ENCODE data around the gene COMMD2. TPM values are rescaled to one million over a fixed set of nuclear protein-coding genes. Genes with fewer than 3 reads are reported as not detected.

Gene COMMD2
- total RNA-seq, 6 experiments from 2014 or later: 11.0 to 17.7 (median 14.0) TPM

DNA sequence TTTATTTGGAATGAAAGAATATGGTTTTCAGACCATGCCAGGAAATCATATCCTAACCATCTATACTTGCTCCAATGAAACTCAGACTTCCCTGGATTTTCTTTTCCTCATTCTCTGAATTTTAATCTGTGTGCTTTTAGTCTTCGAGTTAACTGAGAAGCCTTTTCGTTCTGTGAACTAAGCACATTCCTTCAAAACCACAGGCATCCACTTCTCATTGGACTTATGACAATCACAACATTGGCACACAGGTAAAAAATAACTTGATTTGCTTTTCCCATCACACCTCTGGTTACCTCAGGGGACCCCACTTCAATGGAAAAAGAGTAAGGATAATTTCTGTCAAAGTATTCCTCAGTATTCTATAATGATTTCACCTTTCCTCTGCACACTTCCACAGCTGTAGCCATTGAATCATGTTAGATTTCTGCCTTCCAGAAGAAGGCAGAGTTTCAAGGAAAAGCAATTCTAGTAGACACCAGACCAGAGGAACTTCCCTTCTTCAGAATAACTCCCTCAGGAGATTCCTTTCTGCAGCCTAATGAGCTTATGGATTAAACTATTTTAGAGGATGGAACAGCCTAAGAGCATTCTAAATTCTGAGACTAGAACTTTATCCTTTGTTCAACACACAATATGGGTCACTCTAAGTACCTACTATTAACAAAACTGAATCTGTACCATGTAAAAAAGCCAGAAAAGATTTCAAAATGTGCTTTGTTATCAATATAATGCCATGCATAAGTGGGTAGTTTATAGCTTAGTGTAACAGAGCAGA is 15.9 kb downstream of the COMMD2 start:
- no peak for DNase-seq
- intact Hi-C loops (cut with DNase I): no loop called here
- ATAC-seq: no peak
- H3K27ac ChIP-seq: no peak overlapping the region
- no peaks in the 10 kb centered on the region for H3K4me1 ChIP-seq
- H3K27me3 ChIP-seq: no peaks in the 10 kb centered on the region
- no peak overlapping the region for H3K4me3 ChIP-seq
- 29% methylated on average over 2 of the region's 2 CpGs for WGBS (ENCODE audit: insufficient coverage, low coverage, low lambda C conversion rate, missing lambda C conversion rate)
- H3K9me3 ChIP-seq: no peaks in the 10 kb centered on the region
- TF ChIP-seq, protein P1, sequence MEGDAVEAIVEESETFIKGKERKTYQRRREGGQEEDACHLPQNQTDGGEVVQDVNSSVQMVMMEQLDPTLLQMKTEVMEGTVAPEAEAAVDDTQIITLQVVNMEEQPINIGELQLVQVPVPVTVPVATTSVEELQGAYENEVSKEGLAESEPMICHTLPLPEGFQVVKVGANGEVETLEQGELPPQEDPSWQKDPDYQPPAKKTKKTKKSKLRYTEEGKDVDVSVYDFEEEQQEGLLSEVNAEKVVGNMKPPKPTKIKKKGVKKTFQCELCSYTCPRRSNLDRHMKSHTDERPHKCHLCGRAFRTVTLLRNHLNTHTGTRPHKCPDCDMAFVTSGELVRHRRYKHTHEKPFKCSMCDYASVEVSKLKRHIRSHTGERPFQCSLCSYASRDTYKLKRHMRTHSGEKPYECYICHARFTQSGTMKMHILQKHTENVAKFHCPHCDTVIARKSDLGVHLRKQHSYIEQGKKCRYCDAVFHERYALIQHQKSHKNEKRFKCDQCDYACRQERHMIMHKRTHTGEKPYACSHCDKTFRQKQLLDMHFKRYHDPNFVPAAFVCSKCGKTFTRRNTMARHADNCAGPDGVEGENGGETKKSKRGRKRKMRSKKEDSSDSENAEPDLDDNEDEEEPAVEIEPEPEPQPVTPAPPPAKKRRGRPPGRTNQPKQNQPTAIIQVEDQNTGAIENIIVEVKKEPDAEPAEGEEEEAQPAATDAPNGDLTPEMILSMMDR (IDR thresholded peaks at IDR 0.05): no peak
- TF ChIP-seq POLR2A (IDR thresholded peaks at IDR 0.05): no peak
- peaks cover 0 to 21% (median 0%) of the 10 kb centered on the region in 4 donors for H3K36me3 ChIP-seq

DNA sequence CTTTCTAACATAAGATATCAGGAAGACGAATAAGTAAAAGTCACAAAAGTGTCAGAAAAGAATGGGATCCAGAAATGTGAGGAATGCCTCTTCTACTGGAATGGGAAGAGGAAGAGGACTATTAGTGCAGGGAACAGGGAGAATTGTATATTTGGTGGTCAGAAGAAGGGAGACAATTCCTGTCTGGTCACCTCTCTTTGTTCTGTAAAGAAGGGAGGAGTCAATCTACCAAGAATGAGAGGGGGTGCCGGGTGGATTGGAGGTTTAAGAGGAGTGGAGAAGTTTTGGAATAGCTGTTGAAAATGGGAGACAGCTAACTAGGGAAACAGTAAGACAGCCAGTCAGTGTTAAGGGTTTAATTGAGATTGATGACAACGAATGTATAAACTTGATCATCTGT is 20.1 kb downstream of the COMMD2 start:
- 85% methylated on average over 3 of the region's 3 CpGs for WGBS (ENCODE audit: insufficient coverage, low coverage, low lambda C conversion rate, missing lambda C conversion rate)
- H3K36me3 ChIP-seq: no peaks in the 10 kb centered on the region
- ATAC-seq (no peak), DNase-seq (no peak)
- H3K27me3 ChIP-seq: no peaks in the 10 kb centered on the region
- H3K4me1 ChIP-seq: no peaks in the 10 kb centered on the region
- no peak overlapping the region for H3K27ac ChIP-seq
- no peaks in the 10 kb centered on the region for H3K9me3 ChIP-seq
- H3K4me3 ChIP-seq: no peak overlapping the region
- no peak for TF ChIP-seq POLR2A (IDR thresholded peaks at IDR 0.05)
- TF ChIP-seq, protein P1 (IDR thresholded peaks at IDR 0.05): no peak
- intact Hi-C loops (cut with DNase I): no loop called here

DNA sequence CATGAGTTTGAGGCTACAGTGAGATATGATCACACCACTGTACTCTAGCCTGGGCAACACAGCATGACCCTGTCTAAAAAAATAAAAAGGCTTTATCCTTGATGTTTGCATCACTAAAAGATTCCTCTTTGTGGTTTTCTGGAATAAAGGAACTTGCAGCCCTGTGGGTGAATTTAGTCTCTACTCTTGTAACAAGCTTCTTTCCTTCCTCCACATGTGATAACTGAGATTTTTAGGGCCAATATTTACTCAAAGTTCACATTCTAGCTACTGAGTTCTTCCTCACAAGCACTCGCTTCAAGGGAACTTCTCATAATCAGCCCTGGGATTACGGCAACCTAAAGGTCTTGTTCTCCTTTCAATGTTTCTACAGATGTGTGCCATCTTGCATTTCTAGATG is 24.6 kb downstream of the COMMD2 start:
- Histone ChIP-seq H3K36me3 (no peaks in the 10 kb centered on the region), H3K27ac (no peak overlapping the region), H3K9me3 (no peaks in the 10 kb centered on the region), H3K4me1 (no peaks in the 10 kb centered on the region), H3K4me3 (no peak overlapping the region), H3K27me3 (no peaks in the 10 kb centered on the region)
- no peak for ATAC-seq
- TF ChIP-seq POLR2A (IDR thresholded peaks at IDR 0.05): no peak
- TF ChIP-seq, protein P1 (IDR thresholded peaks at IDR 0.05): no peak
- WGBS (ENCODE audit: insufficient coverage, low coverage, low lambda C conversion rate, missing lambda C conversion rate): 71% methylated on average over 2 of the region's 2 CpGs
- intact Hi-C loops (cut with DNase I): no loop called here
- DNase-seq: no peak

DNA sequence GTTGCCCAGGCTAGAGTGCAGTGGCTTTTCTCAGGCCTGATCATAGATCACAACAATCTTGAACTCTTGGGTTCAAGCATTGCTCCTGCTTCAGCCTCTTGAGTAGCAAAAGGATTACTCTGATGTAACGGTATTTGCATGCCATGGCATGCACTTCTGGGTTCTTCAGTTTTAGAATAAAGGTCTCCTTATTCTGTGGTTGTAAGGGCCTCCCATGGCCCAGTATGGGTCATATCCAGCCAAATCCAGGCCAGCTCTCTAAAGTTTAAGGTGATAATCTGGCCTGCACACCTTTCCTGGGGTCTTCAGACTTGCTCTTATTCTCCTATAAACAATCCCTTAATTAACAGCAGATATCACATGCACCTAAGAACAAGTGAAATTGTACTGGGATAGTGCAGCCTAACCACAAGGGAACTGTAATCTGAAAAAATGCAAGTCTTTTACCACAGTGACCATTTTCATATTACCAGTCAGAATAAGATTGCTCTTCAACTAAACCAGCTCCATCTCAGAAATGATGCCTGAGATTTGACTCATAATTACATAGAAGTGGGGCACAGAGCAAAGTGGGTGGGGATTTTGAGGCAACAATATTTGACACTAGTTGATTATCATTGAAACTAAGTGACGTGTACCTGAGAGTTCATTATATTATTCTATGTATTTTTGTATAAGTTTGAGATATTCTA is 25.4 kb downstream of the COMMD2 start:
- TF ChIP-seq, protein P1 (IDR thresholded peaks at IDR 0.05): no peak
- no peak for TF ChIP-seq POLR2A (IDR thresholded peaks at IDR 0.05)
- no peaks in the 10 kb centered on the region for H3K9me3 ChIP-seq
- no peaks in the 10 kb centered on the region for H3K36me3 ChIP-seq
- no peak overlapping the region for H3K27ac ChIP-seq
- ATAC-seq (no peak), DNase-seq (no peak)
- no peaks in the 10 kb centered on the region for H3K27me3 ChIP-seq
- intact Hi-C loops (cut with DNase I): no loop called here
- WGBS (ENCODE audit: insufficient coverage, low coverage, low lambda C conversion rate, missing lambda C conversion rate): 93% methylated on average over 2 of the region's 2 CpGs
- H3K4me1 ChIP-seq: no peaks in the 10 kb centered on the region
- H3K4me3 ChIP-seq: no peak overlapping the region

Data from right lobe of liver (tissue), 6 donors.